GM18861 (cell line): ENCODE measurements around the gene CNIH3.

Source experiments
- ATAC-seq: cut with Tn5 transposase; IDR thresholded peaks from one replicate; pipeline ENCODE4 v1.9.1; 2021; ENCODE audit not compliant: unreplicated experiment

CNIH3 gene

DNA sequence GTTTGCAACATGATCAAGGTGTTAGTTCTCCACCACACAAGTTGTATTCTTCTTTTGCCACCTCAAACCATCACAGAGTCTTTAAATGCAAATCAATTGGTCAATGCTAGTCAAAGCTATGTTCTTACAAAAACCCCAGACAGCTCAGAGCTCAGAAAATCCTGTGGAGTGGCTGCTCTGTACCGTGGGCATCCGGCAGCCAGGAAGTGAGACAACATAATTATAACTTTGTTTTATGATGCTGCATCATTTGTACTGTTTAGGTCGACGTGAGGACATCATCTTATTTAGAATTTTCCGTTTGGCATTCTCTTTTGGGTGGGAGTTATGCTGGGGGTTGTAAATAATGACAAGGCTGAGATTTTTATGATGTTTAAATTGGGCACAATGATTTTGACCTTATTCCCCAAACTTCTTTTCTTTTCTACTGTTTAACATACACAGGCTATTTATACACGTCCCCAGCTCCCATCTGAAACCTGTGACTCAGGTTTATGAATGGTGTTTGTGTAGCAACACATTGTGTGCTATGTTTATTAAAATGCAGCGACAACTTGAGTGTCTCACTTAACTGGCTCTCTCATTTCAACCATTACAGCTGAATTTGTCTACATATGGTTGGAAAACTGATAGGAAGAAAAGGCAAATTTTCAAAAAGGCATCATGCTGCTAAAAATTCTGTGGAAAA, 124.0 kb downstream of the CNIH3 start:
- ATAC-seq: peak; percentile 79

DNA sequence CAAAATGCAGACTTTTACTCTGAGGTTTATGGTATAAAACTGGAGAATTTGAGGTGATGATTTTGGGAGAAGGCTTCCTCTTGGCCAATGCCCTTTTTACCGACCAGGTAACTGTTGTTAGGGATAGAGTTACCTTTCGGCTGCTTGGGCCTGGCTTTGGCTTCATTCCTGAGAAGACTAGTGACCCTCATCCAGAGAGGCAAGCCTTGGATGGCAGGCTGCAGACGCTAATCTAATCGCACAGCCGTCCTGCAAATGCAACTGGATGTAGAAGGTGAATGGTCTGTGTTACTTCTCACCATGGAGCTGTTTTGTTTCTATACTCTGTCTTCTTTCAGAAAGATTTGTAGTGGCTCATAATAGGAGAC, 124.6 kb downstream of the CNIH3 start:
- no peak for ATAC-seq

DNA sequence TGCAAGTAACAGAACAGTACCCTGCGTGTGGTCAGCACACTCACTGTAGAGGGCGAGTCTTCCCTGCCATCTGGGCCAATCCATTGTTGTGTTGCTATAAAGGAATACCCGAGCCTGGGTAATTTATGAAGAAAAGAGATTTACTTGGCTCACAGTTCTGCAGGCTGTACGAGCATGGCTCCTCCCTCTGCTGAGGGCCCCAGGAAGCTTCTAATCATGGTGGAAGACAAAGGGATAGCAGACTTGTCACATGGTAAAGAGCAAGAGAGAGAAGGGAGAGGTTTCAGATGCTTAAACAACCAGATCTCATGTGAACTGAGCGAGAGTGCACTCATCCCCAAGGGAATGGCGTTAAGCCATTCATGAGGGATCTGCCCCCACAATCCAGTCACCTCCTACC, 126.2 kb downstream of the CNIH3 start:
- no peak for ATAC-seq

DNA sequence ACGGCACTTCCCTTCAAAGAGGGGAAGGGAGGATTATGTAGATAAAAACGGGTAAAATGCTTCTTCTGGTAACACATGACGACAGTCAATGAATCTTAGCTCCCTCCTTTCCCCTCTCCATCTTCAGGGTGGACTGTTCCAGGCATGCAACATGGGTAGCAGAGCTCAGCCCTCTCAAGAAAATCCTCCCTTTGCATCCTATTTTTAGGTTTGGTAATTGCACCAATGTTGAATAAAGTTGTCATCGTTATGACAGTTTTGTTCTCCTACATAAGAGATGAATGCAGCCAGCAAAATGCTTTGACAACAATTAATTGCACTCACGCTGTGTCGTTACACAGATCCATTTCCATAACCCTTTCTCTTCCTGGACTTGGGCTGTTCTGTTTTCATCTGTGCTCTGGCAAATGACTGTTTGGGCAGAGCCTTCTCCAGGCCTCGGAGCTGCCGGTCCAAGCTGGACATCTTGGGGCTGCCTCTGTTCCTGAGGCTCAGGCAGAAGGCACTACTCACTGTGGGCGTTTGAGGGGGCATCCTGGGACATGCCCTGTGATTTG, 127.6 kb downstream of the CNIH3 start:
- no peak for ATAC-seq

DNA sequence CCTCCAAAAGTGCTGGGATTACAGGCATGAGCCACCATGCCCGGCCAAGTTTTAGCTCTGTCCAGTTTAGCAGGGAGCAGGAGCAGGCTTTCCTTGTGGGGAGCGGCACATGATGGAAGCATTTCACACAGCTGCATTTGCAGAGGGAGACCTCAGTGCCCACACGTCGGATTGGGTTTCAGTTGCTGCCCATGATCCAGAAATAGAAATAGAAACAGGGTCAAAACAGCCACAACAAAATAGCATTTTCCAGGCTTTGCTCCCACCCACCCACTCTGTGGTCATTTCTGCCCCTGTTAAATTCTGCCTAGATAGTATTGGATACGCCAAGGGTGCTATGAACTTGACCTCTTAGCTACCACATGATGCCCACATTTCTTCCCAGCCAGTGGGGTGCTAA, 128.4 kb downstream of the CNIH3 start:
- no peak for ATAC-seq

DNA sequence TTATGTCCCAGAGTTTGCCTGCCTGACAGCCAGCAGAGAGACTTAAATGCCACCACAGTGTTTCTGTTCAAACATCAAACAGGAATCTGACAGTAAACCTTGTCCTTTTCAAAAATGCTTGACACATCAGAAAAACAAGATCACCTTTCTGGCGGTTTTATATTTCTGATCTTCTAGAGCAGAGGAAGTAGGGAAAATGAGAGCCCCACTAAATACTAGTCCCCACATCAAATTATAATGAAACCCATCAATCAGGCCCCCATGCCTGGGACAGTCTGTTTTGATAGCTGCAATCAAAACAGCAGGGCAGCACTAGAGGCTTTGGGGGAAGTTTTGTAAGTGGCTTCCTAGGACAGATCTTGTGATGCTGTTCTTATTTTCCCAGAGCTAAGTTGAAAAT, 129.3 kb downstream of the CNIH3 start:
- no peak for ATAC-seq

DNA sequence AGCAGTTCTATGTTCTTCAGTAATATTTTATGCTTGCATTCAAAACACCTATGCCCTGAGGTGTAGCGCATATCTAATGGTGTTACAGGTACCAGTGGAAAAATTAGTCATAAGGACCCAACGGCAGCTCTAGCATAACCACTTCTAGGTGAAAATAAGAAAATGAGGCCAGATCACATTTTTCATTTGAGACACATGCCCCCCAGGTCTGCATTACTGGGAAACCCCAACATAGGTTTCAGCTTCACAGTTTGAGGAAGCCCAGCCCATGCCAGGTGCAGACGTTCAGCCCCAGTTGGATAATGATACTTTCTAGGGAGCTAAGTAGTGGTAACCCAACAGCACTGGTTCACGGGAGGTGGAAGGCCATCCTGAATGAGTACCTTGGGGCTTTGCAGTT, 129.8 kb downstream of the CNIH3 start:
- ATAC-seq: peak; percentile 40

DNA sequence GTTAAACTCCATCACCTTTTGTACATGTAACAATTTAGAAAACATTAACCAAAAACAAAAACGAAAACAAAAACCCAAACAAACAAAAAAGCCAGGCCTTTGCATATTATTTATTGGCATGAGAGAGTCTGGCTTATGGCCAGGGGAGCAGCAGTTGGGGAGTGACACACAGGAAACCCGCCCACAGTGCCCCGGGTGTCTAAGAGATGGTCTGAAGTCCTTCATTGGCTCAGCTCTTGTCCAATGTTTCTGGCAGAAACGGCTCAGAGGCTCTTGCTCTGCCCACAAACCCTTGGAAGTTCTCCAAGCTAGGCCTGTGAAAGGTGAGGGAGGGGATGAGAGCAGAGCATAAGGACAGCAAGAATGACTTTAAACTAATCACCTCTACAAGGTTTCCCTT, 131.5 kb downstream of the CNIH3 start:
- no peak for ATAC-seq

DNA sequence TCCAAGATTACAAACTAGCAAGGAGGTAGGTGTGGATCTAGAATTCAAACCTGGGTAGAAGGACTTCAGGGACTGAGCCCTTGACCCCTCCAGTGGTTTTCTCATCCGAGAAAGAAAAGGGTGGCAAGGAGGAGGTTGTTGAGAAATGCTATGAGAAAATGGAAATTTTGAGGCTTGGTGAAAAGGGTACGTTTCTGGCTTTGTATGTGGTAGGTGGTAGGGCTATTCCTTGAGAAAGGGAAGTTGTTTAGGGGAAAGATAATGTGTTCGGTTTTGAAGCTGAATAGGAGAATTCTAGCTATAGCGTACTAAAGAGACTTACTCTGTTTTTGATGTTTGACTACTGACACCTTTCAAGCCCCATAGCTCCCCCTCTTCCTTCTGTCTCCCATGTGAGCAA, 133.8 kb downstream of the CNIH3 start:
- ATAC-seq: no peak

DNA sequence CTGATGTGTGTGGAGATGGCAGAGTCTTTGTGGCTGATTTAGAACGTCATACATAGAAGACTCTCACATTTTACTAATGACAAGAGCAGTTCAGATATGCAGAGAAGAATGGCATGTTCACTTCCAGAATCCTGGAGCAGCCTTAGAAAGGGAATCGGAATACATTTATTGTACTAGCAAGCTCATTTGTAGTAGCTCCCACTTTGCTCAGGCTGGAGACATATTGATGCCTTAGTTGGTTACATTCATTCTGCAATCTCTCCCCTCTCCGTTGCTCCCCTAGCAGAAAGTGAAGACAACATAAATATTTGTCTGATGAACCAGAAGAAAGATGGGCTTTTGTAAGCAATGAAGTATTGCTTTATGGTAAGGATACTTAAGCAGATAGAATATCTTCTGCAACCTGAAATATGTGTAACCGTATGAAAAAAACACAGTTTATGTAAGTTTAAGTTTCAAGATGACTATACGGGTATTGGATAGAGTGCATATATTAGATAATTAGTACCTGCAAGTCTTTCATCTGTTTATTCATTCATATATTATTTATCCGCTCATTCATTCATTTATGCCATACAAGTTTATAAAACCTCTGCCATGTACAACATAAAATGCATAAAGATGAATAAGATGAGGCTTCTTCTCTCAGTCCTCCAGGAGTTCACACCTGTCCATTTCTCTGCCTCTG, 135.7 kb downstream of the CNIH3 start:
- ATAC-seq: no peak

DNA sequence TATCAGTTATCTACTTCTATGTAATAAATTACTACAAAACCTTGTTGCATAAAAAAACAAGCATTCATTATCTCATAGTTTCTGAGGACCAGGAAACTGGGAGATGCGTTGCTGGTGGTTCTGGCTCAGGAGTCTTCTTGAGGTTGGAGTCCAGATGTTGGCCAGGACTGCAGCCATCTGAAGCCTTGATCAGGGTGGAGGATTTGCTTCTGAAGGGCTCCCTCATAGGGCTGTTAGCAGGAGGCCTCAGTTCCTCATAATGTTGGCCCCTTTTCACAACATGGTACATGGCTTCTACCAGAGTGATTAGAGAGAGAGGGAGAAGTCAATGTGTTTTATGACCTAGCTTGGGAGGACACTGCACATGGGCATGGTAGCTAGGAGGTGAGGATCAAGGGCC, 137.4 kb downstream of the CNIH3 start:
- ATAC-seq: no peak

DNA sequence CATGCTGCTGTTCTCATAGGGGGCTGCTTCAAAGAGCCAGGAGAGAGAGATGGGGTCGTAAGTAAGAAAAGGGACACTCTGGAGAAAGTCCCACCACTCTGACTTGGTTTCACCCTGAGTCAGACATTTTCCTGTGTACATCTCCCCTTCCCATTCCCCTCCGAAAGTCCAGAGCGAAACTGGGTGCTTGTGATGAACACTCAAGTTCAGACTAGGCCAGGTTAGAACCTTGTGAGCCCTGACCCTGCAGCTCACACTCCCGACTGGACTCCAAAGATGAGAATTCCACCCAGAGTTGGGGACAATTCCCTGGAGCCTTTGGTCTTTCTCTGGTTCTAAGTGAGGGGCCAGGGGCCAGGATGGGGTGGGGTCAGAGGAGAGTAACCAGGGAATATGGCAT, 139.5 kb downstream of the CNIH3 start:
- ATAC-seq: no peak

DNA sequence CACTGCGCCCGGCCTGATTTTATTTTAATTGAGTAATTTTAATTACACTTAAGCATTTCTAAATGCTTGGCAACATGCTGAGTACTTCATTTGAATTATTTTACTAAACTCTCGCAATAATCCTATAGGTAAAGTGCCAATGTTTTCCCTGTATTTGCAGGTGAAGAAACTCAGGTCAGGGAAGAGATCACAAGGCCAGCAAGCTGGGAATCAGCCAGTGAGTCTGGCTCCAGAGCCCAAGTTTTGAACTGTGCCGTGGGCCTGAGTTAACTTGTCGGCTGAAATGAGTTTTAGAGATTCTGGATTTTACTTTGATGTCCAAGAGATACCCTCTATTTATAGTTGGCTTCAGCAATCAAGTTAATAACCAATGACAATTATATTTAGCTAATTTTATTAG, 141.4 kb downstream of the CNIH3 start:
- no peak for ATAC-seq

DNA sequence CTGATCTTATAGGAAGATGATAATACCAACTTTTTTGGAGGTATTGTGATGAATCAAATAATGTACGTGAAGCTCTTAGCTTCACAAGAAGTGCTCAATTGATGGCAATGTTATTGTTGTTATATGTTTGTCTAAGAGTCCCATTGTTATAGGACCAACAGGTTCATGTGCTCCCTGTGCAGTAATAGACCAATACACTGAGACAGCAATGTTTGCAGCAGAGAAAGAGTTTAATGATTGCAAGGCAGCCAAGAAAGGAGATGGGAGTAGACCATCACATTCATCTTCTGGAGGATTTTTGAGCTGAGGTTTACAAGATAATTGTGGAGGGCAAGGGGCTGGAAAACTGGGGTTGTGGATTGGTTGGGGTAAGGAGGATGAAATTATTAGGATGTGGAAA, 143.0 kb downstream of the CNIH3 start:
- ATAC-seq: no peak

DNA sequence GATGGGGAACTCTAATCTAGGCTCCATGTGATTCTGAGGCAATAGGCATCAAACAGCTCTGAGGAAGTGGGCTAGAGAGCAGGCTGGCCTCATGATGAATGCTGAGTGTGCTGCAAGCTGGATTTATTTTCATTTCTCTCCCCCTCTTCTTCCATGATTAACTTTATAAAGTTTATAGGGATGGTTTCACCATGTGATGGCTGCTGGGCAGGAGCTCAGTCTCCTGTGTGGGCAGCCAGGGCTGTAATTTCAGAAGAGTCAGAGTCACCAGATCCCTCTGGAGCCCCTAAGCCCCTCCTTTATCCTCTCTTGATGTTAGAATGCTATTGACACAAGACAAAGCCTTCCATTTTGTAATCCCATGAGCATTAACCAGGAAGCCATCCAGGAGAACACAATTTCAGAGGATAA, 143.6 kb downstream of the CNIH3 start:
- no peak for ATAC-seq

DNA sequence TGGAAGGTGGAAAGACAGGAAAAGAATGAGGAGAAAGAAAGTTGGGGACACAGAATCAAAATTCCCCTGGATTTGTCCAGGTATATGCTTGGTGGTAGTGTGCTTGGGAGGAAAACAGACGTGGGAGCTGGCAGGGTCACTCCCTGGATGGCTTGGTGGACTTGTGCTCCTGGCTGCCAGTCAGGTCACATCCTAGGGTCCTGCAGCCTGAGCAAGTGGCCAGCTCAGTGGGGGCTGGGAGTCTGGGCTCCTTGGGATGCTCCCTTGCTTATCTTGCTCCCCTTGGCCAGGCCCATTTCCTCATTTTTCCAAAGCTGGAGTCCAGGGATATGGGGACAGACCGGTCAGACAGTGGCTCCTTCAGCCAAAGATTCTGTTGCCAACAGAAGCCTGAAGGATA, 144.0 kb downstream of the CNIH3 start:
- ATAC-seq: no peak

DNA sequence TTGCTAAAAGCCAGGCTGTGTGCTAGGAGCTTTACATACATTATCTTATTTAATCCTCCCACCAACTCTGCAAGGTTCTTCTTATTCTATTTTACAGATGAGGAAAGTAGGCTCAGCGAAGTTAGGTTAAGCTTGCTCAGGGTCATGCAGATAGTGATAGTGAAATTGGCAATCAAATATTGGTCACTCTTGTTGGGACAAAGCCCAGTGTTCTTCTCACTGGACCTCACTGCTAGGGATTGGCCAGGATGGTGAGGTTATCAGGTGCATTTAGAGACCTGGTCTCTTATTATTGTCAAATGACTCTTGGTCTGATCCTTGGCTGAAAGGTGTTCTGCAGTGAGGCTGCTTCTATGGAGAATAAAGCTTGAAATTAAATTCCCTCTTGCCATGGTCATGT, 145.1 kb downstream of the CNIH3 start:
- no peak for ATAC-seq

DNA sequence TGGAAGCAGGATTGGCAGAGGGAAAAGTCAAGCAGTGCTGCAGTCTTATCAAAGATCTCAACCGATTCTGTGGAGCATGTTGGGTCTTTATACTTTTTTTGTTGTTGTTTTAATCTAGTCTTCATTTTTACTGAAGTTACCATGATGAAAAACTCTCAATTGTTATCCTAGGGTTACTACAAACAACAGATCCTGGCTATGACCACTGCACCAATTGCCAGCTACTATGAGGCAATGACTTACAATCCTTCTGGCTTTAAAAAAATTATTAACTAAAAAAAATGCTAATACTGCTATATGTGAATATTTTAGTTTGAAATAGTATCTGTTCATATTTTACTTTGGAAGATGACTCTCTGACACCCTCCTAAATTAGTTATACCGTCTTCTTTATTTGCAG, 145.9 kb downstream of the CNIH3 start:
- no peak for ATAC-seq

DNA sequence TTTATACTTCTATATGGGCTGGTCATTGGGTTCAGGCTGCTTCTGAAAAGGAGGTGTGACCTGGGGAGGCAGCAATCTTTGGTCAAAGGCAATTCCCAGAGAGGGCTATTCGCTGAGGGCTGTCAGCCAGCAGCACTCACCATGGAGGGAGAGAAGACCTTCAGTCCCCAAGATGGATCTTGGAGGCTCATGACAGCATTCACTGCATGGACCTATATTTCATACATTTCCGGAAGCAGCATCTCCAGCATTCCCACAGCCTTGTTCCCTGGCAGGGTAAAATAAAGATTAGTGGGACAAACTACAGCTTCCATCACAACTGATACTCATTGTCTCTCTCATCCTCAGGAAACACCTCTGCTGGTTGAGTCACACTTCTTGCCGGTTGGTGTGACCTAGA, 146.6 kb downstream of the CNIH3 start:
- no peak for ATAC-seq

DNA sequence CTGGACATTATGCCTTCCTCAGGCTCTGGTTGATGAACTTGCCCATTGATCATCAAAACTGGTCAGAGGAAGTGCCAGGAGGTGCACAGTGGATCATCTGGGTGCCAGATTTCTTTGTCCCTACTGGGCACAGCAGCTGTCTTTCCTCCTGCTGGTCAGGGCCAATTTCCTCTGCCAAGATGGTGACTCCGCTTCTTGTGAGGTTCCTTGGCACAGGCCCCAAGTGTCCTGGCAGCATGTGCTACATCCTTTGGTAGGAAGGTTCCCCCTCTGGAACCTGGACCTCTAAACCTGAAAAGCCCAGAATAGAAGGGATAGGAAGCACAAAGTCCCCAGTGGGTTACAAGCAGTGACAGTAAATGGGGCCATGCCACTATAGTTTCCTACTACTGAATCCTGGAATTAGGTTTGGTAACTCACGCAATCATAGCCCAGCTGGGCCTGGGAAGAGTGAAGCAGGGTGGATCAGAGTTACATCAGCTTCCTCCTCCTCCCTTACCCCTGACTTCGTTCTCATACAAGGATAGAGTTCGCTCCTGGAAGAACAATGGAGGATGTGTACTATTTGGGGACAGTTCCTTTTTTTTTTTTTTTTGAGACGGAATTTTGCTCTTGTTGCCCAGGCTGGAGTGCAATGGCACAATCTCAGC, 147.1 kb downstream of the CNIH3 start:
- no peak for ATAC-seq

DNA sequence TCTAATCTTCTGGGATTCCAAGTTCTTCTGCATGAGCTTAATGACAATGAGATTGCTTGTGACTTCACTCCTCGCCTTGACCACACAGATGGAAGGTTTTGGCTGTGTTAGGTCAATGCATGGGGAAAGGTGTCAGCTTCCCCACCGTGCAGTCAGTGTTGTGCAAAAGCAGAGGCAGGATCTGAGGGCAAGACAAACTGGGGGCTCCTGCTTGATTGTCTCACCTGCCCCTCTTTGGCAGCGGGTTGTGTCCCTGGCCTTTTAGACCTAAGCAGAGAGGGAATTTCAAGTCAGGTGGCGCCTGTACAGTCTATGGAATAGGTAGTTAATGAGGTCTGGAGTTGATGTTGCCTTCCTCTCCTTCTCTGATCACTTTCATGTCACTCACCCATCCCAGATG, 150.1 kb downstream of the CNIH3 start:
- ATAC-seq: no peak

DNA sequence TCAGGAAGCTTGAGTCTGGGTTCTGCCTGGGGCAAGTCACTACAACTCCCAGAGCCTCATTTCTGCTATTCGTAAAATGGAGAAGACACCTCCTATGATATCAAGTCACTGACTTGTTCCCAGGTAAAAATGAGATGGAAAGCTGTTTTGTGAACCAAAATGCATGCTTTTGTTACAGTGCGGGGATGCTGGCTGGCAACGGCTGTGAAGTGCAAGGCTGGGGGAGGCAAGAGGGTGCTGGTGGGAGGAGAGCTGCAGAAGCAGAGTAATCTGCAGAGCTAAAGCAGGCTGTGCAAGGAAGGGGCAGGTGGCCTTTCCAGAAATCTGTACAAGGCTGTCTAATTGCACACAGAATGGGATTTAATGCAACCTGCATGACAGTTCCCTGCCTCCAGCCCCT, 150.9 kb downstream of the CNIH3 start:
- no peak for ATAC-seq
